Measurements from ENCODE around the gene SHH. TPM values are rescaled to one million over a fixed set of nuclear protein-coding genes. Genes with fewer than 3 reads are reported as not detected.

The SHH gene
- total RNA-seq, 1 experiment from 2014 or later, result 0.11 TPM

DNA sequence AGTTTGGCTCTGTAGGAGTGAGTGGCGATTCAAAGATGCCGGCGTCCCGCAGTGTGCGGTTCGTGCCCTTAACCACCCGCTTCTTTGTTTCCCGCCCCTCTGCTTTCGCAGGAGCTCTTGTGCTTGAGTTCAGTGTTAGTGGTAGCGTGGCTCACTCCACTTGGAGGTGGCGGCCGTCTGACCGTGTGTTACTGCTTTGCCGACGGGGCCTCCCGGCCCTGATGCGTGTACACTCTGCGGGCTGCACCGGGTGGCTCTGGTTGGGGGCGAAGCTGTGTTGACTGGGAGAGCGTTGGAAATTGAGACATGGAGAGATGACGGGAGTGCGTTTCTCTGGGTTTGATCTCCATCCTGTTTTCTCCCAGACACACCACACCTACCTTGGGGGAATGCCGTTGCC, 31.4 kb downstream of the SHH start:
- no peaks in the 10 kb centered on the region for H3K4me1 ChIP-seq (ENCODE audit: insufficient read depth, low read length)
- intact Hi-C loops (cut with micrococcal nuclease), result no loop called here
- no peak overlapping the region for H3K4me3 ChIP-seq (ENCODE audit: low read length)
- H4K20me1 ChIP-seq (ENCODE audit: low read length), result no peaks in the 10 kb centered on the region
- H3K36me3 ChIP-seq (ENCODE audit: low read depth, low read length), result no peaks in the 10 kb centered on the region
- H3K27ac ChIP-seq (ENCODE audit: low read length), result no peak overlapping the region
- H3K9me3 ChIP-seq (ENCODE audit: low read length), result no peaks in the 10 kb centered on the region
- H3F3A ChIP-seq (ENCODE audit: low read length, unreplicated experiment), result no peaks in the 10 kb centered on the region
- H3K9me2 ChIP-seq (replicated peaks; ENCODE audit: low read length), result no peaks in the 10 kb centered on the region
- BruUV-seq (replicated peaks), result no TSS peak
- TF ChIP-seq, protein P1, sequence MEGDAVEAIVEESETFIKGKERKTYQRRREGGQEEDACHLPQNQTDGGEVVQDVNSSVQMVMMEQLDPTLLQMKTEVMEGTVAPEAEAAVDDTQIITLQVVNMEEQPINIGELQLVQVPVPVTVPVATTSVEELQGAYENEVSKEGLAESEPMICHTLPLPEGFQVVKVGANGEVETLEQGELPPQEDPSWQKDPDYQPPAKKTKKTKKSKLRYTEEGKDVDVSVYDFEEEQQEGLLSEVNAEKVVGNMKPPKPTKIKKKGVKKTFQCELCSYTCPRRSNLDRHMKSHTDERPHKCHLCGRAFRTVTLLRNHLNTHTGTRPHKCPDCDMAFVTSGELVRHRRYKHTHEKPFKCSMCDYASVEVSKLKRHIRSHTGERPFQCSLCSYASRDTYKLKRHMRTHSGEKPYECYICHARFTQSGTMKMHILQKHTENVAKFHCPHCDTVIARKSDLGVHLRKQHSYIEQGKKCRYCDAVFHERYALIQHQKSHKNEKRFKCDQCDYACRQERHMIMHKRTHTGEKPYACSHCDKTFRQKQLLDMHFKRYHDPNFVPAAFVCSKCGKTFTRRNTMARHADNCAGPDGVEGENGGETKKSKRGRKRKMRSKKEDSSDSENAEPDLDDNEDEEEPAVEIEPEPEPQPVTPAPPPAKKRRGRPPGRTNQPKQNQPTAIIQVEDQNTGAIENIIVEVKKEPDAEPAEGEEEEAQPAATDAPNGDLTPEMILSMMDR (conservative IDR thresholded peaks at IDR 0.05; ENCODE audit: low read depth, low read length), result no peak
- TF ChIP-seq EZH2 (IDR thresholded peaks at IDR 0.05; ENCODE audit: low read length, unreplicated experiment), result no peak
- TF ChIP-seq EZH2phosphoT487 (IDR thresholded peaks at IDR 0.05; ENCODE audit: borderline replicate concordance, low read length), result no peak
- POLR2A ChIA-PET (ENCODE audit: unreplicated experiment), result no interaction called here
- H3K27me3 ChIP-seq (ENCODE audit: low read length), result no peaks in the 10 kb centered on the region
- H3K4me2 ChIP-seq (ENCODE audit: low read length), result no peak overlapping the region
- no peaks in the 10 kb centered on the region for H3K79me2 ChIP-seq (ENCODE audit: low read length)
- DNase-seq, result no peak
- no peak for ATAC-seq
- H2AFZ ChIP-seq (ENCODE audit: low read length), result no peak overlapping the region
- H3K9ac ChIP-seq (ENCODE audit: low read length), result no peak overlapping the region
- CTCF ChIA-PET, result no interaction called here

DNA sequence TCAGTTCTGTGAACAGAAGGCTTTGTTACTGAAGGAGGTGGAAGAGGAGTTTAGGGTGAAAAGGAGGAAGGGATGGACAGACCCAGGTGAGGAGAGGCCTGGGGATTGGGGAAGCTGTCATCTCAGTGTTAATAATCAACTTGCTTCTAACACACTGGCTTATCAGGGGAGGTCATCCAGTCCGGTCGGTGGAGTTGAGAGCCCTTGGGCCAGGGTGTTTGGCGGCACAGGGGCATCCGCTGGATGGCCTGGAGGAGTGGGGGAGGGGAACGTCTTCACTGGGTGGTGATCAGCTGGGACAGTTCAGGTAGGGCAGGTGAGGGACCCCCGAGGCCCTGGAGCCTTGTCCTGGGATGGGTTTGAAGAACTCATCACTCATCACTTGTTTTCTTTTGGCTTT, 33.9 kb downstream of the SHH start:
- Histone ChIP-seq H3K27me3 (ENCODE audit: low read length) (no peaks in the 10 kb centered on the region), H3K4me3 (ENCODE audit: low read length) (no peak overlapping the region), H4K20me1 (ENCODE audit: low read length) (no peaks in the 10 kb centered on the region), H3K9ac (ENCODE audit: low read length) (no peak overlapping the region), H3K9me3 (ENCODE audit: low read length) (no peaks in the 10 kb centered on the region), H3K79me2 (ENCODE audit: low read length) (no peaks in the 10 kb centered on the region), H3K4me2 (ENCODE audit: low read length) (no peak overlapping the region), H3K9me2 (replicated peaks; ENCODE audit: low read length) (no peaks in the 10 kb centered on the region), H3F3A (ENCODE audit: low read length, unreplicated experiment) (no peaks in the 10 kb centered on the region), H3K4me1 (ENCODE audit: insufficient read depth, low read length) (no peaks in the 10 kb centered on the region), H2AFZ (ENCODE audit: low read length) (no peak overlapping the region), H3K27ac (ENCODE audit: low read length) (no peak overlapping the region), H3K36me3 (ENCODE audit: low read depth, low read length) (no peaks in the 10 kb centered on the region)
- intact Hi-C loops (cut with micrococcal nuclease), result no loop called here
- POLR2A ChIA-PET (ENCODE audit: unreplicated experiment), result interaction anchor here (0.7 kb wide), 1 partner anchor 1128 kb away, joined by 4 read pairs; no protein-coding TSS in a partner anchor
- CTCF ChIA-PET, result no interaction called here
- ATAC-seq, result no peak
- no peak for DNase-seq
- no TSS peak for BruUV-seq (replicated peaks)
- TF ChIP-seq EZH2 (IDR thresholded peaks at IDR 0.05; ENCODE audit: low read length, unreplicated experiment), result no peak
- TF ChIP-seq, protein P1 (conservative IDR thresholded peaks at IDR 0.05; ENCODE audit: low read depth, low read length), result no peak
- no peak for TF ChIP-seq EZH2phosphoT487 (IDR thresholded peaks at IDR 0.05; ENCODE audit: borderline replicate concordance, low read length)

DNA sequence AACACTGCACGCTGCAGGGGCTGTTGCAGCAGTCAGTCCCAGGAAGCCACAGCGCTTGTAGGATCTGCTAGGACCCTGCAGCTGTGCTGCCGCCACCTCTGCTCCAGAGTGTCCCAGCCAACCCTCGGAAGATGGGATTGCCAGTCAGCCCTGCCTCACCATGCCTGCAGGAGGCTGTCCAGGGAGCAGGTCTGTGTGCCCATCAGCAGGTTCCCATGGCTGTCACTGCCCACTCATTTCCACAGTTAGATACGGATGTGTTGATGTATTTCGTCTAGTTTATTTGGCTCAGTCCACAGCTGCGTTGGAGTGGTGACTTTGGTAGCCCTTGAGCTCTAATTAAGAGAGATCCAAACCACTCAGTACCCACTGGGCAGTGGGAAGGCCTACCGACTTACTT, 35.7 kb downstream of the SHH start:
- TF ChIP-seq EZH2phosphoT487 (IDR thresholded peaks at IDR 0.05; ENCODE audit: borderline replicate concordance, low read length), result no peak
- TF ChIP-seq EZH2 (IDR thresholded peaks at IDR 0.05; ENCODE audit: low read length, unreplicated experiment), result no peak
- TF ChIP-seq, protein P1 (conservative IDR thresholded peaks at IDR 0.05; ENCODE audit: low read depth, low read length), result no peak
- intact Hi-C loops (cut with micrococcal nuclease), result no loop called here

More for the DNA sequence above, 35.7 kb downstream of the SHH start:
- no peaks in the 10 kb centered on the region for H3K9me2 ChIP-seq (replicated peaks; ENCODE audit: low read length)
- ATAC-seq (no peak), DNase-seq (no peak)
- H3K36me3 ChIP-seq (ENCODE audit: low read depth, low read length), result peaks cover 6% of the 10 kb centered on the region; the same call in 1 of the 2 replicates
- no peaks in the 10 kb centered on the region for H3K79me2 ChIP-seq (ENCODE audit: low read length)
- no peaks in the 10 kb centered on the region for H3K4me1 ChIP-seq (ENCODE audit: insufficient read depth, low read length)
- H3K27ac ChIP-seq (ENCODE audit: low read length), result no peak overlapping the region
- H3K4me2 ChIP-seq (ENCODE audit: low read length), result no peak overlapping the region
- no TSS peak for BruUV-seq (replicated peaks)
- H3F3A ChIP-seq (ENCODE audit: low read length, unreplicated experiment), result no peaks in the 10 kb centered on the region
- ChIA-PET POLR2A (ENCODE audit: unreplicated experiment) (no interaction called here), CTCF (no interaction called here)
- no peak overlapping the region for H3K4me3 ChIP-seq (ENCODE audit: low read length)
- no peak overlapping the region for H3K9ac ChIP-seq (ENCODE audit: low read length)
- no peak overlapping the region for H2AFZ ChIP-seq (ENCODE audit: low read length)
- no peaks in the 10 kb centered on the region for H3K27me3 ChIP-seq (ENCODE audit: low read length)
- H4K20me1 ChIP-seq (ENCODE audit: low read length), result no peaks in the 10 kb centered on the region
- H3K9me3 ChIP-seq (ENCODE audit: low read length), result no peaks in the 10 kb centered on the region
